ENCODE measurements around the gene AMBRA1. TPM values are rescaled to one million over a fixed set of nuclear protein-coding genes. Genes with fewer than 3 reads are reported as not detected.

Gene AMBRA1
- total and polyA plus RNA-seq, 2 of the 8 experiments (the other 6 are each of a cell fraction or from before 2014, with no cell fraction given) = 14.2 to 37.4 TPM

- TF ChIP-seq, protein P1, sequence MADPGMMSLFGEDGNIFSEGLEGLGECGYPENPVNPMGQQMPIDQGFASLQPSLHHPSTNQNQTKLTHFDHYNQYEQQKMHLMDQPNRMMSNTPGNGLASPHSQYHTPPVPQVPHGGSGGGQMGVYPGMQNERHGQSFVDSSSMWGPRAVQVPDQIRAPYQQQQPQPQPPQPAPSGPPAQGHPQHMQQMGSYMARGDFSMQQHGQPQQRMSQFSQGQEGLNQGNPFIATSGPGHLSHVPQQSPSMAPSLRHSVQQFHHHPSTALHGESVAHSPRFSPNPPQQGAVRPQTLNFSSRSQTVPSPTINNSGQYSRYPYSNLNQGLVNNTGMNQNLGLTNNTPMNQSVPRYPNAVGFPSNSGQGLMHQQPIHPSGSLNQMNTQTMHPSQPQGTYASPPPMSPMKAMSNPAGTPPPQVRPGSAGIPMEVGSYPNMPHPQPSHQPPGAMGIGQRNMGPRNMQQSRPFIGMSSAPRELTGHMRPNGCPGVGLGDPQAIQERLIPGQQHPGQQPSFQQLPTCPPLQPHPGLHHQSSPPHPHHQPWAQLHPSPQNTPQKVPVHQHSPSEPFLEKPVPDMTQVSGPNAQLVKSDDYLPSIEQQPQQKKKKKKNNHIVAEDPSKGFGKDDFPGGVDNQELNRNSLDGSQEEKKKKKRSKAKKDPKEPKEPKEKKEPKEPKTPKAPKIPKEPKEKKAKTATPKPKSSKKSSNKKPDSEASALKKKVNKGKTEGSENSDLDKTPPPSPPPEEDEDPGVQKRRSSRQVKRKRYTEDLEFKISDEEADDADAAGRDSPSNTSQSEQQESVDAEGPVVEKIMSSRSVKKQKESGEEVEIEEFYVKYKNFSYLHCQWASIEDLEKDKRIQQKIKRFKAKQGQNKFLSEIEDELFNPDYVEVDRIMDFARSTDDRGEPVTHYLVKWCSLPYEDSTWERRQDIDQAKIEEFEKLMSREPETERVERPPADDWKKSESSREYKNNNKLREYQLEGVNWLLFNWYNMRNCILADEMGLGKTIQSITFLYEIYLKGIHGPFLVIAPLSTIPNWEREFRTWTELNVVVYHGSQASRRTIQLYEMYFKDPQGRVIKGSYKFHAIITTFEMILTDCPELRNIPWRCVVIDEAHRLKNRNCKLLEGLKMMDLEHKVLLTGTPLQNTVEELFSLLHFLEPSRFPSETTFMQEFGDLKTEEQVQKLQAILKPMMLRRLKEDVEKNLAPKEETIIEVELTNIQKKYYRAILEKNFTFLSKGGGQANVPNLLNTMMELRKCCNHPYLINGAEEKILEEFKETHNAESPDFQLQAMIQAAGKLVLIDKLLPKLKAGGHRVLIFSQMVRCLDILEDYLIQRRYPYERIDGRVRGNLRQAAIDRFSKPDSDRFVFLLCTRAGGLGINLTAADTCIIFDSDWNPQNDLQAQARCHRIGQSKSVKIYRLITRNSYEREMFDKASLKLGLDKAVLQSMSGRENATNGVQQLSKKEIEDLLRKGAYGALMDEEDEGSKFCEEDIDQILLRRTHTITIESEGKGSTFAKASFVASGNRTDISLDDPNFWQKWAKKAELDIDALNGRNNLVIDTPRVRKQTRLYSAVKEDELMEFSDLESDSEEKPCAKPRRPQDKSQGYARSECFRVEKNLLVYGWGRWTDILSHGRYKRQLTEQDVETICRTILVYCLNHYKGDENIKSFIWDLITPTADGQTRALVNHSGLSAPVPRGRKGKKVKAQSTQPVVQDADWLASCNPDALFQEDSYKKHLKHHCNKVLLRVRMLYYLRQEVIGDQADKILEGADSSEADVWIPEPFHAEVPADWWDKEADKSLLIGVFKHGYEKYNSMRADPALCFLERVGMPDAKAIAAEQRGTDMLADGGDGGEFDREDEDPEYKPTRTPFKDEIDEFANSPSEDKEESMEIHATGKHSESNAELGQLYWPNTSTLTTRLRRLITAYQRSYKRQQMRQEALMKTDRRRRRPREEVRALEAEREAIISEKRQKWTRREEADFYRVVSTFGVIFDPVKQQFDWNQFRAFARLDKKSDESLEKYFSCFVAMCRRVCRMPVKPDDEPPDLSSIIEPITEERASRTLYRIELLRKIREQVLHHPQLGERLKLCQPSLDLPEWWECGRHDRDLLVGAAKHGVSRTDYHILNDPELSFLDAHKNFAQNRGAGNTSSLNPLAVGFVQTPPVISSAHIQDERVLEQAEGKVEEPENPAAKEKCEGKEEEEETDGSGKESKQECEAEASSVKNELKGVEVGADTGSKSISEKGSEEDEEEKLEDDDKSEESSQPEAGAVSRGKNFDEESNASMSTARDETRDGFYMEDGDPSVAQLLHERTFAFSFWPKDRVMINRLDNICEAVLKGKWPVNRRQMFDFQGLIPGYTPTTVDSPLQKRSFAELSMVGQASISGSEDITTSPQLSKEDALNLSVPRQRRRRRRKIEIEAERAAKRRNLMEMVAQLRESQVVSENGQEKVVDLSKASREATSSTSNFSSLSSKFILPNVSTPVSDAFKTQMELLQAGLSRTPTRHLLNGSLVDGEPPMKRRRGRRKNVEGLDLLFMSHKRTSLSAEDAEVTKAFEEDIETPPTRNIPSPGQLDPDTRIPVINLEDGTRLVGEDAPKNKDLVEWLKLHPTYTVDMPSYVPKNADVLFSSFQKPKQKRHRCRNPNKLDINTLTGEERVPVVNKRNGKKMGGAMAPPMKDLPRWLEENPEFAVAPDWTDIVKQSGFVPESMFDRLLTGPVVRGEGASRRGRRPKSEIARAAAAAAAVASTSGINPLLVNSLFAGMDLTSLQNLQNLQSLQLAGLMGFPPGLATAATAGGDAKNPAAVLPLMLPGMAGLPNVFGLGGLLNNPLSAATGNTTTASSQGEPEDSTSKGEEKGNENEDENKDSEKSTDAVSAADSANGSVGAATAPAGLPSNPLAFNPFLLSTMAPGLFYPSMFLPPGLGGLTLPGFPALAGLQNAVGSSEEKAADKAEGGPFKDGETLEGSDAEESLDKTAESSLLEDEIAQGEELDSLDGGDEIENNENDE (IDR thresholded peaks at IDR 0.05; ENCODE audit: insufficient replicate concordance, low read length) = no peak
- no peak for TF ChIP-seq SP2 (IDR thresholded peaks at IDR 0.05; ENCODE audit: low read length)
- TF ChIP-seq POLR2A (IDR thresholded peaks at IDR 0.05; ENCODE audit: control extremely low read depth in 1 of 2, low read depth in 2 of 2, low read length in 2 of 2) = no peak
- no peak for TF ChIP-seq ATF2 (IDR thresholded peaks at IDR 0.05; ENCODE audit: low read length)
- TF ChIP-seq CBX5 (IDR thresholded peaks at IDR 0.05; ENCODE audit: low read depth, low read length) = no peak
- no peak for TF ChIP-seq POU5F1 (IDR thresholded peaks at IDR 0.05; ENCODE audit: low read depth, low read length)
- no peak for TF ChIP-seq SIRT6 (IDR thresholded peaks at IDR 0.05; ENCODE audit: low read length)
- no peak for TF ChIP-seq JUND (IDR thresholded peaks at IDR 0.05; ENCODE audit: low read length)
Observed at GRCh38 chr11:46632502-46632901, 38.7 kb upstream of the AMBRA1 start (continued).

Data from H1 (cell line).